Osteoblast (primary cell): ENCODE measurements around the gene ZNF280C. TPM values are rescaled to one million over a fixed set of nuclear protein-coding genes. Genes with fewer than 3 reads are reported as not detected.

Experiments used
- DNase-seq: peaks from one replicate; pipeline ENCODE4 v3.0.0; 2011; ENCODE audit warnings: low spot score, mixed read lengths; ENCODE audit not compliant: insufficient read length; ENCODE audit errors: missing footprints
- H2AFZ ChIP-seq: 2 replicates; pipeline ENCODE4 v1.6.0; 2011; ENCODE audit warnings: mild to moderate bottlenecking, low read length
- H3K27ac ChIP-seq: 2 replicates; pipeline ENCODE4 v1.5.1; 2011; ENCODE audit warnings: mild to moderate bottlenecking, low read depth, low read length, moderate library complexity
- H3K27me3 ChIP-seq: 2 replicates; pipeline ENCODE4 v1.6.0; 2012; ENCODE audit warnings: mild to moderate bottlenecking, control low read depth, inconsistent platforms, low read length, moderate library complexity; ENCODE audit not compliant: insufficient read depth
- H3K36me3 ChIP-seq: 2 replicates; pipeline ENCODE4 v1.5.1; 2011; ENCODE audit warnings: mild to moderate bottlenecking, low read length, control low read depth, moderate library complexity; ENCODE audit not compliant: insufficient read depth
- H3K4me1 ChIP-seq: 2 replicates; pipeline ENCODE4 v1.5.1; 2011; ENCODE audit warnings: mild to moderate bottlenecking, low read length, control low read depth, moderate library complexity; ENCODE audit not compliant: insufficient read depth
- H3K4me2 ChIP-seq: 2 replicates; pipeline ENCODE4 v1.6.0; 2011; ENCODE audit warnings: mild to moderate bottlenecking, low read length; ENCODE audit not compliant: insufficient read depth
- H3K4me3 ChIP-seq: fragments of 200-600 bp; sonication (generic); 3 replicates; pipeline ENCODE4 v1.5.1; 2012; ENCODE audit warnings: mild to moderate bottlenecking, low read length, inconsistent platforms; ENCODE audit not compliant: insufficient read depth
- H3K79me2 ChIP-seq: 2 replicates; pipeline ENCODE4 v1.6.0; 2012; ENCODE audit warnings: mild to moderate bottlenecking, low read length, control low read depth, inconsistent platforms; ENCODE audit not compliant: insufficient read depth
- H3K9me3 ChIP-seq: 2 replicates; pipeline ENCODE4 v1.5.1; 2011; ENCODE audit warnings: low read depth, low read length, control low read depth
- H4K20me1 ChIP-seq: 2 replicates; pipeline ENCODE4 v1.6.0; 2012; ENCODE audit warnings: mild to moderate bottlenecking, low read length, control low read depth; ENCODE audit not compliant: insufficient read depth
- CTCF ChIP-seq: IDR thresholded peaks from 2 replicates; pipeline ENCODE4 v1.5.1; 2011; ENCODE audit warnings: mild to moderate bottlenecking, low read depth, low read length, moderate library complexity; ENCODE audit errors: extremely low read depth
- total RNA-seq: library from RNA; depleted of rRNA; stranded (reverse); fragments of >200 nt; gene quantifications from 2 replicates; pipeline ENCODE4 v1.2.3, GENCODE V29; 2012

Gene ZNF280C
- total RNA-seq, 1 donor = 5.4 TPM

- no peaks in the 10 kb centered on the region for H3K36me3 ChIP-seq
- H2AFZ ChIP-seq = no peak overlapping the region
- no peak overlapping the region for H3K4me2 ChIP-seq
- no peak overlapping the region for H3K4me3 ChIP-seq
- H3K27ac ChIP-seq = no peak overlapping the region
- no peak for TF ChIP-seq CTCF
- H3K9me3 ChIP-seq = no peaks in the 10 kb centered on the region
- DNase-seq = no peak
- H4K20me1 ChIP-seq = no peaks in the 10 kb centered on the region
- H3K79me2 ChIP-seq = no peaks in the 10 kb centered on the region
- H3K27me3 ChIP-seq = no peaks in the 10 kb centered on the region
- H3K4me1 ChIP-seq = no peaks in the 10 kb centered on the region
Observed at GRCh38 chrX:130296297-130296678, 27.6 kb upstream of the ZNF280C start.

GRCh38 chrX:130295519-130296296 is 27.0 kb upstream of the ZNF280C start:
- H2AFZ ChIP-seq = no peak overlapping the region
- no peak for DNase-seq
- H3K36me3 ChIP-seq = no peaks in the 10 kb centered on the region
- no peaks in the 10 kb centered on the region for H4K20me1 ChIP-seq
- no peaks in the 10 kb centered on the region for H3K9me3 ChIP-seq
- no peaks in the 10 kb centered on the region for H3K79me2 ChIP-seq
- no peak overlapping the region for H3K4me2 ChIP-seq
- no peak overlapping the region for H3K27ac ChIP-seq
- H3K4me1 ChIP-seq = no peaks in the 10 kb centered on the region
- H3K4me3 ChIP-seq = no peak overlapping the region
- TF ChIP-seq CTCF = no peak
- no peaks in the 10 kb centered on the region for H3K27me3 ChIP-seq

- H3K27me3 ChIP-seq = no peaks in the 10 kb centered on the region
- no peak overlapping the region for H3K27ac ChIP-seq
- TF ChIP-seq CTCF = no peak
- no peaks in the 10 kb centered on the region for H3K79me2 ChIP-seq
- H3K4me3 ChIP-seq = no peak overlapping the region
- no peaks in the 10 kb centered on the region for H3K9me3 ChIP-seq
- H3K4me2 ChIP-seq = no peak overlapping the region
- H3K4me1 ChIP-seq = no peaks in the 10 kb centered on the region
- no peaks in the 10 kb centered on the region for H4K20me1 ChIP-seq
- DNase-seq = no peak
- H2AFZ ChIP-seq = no peak overlapping the region
- no peaks in the 10 kb centered on the region for H3K36me3 ChIP-seq
Observed at GRCh38 chrX:130287071-130287770, 18.5 kb upstream of the ZNF280C start.

- Histone ChIP-seq H3K4me2 (no peak overlapping the region), H3K79me2 (no peaks in the 10 kb centered on the region), H3K27me3 (no peaks in the 10 kb centered on the region), H2AFZ (no peak overlapping the region), H4K20me1 (no peaks in the 10 kb centered on the region), H3K4me1 (no peaks in the 10 kb centered on the region), H3K4me3 (no peak overlapping the region), H3K36me3 (no peaks in the 10 kb centered on the region), H3K27ac (no peak overlapping the region), H3K9me3 (no peaks in the 10 kb centered on the region)
- no peak for TF ChIP-seq CTCF
- DNase-seq = no peak
Observed at GRCh38 chrX:130285710-130286109, 17.0 kb upstream of the ZNF280C start.
